Measurements from ENCODE around the gene HNRNPA2B1. TPM values are rescaled to one million over a fixed set of nuclear protein-coding genes. Genes with fewer than 3 reads are reported as not detected.

The HNRNPA2B1 gene
- total RNA-seq, 2 experiments from 2014 or later = 258 to 1,090 TPM

DNA sequence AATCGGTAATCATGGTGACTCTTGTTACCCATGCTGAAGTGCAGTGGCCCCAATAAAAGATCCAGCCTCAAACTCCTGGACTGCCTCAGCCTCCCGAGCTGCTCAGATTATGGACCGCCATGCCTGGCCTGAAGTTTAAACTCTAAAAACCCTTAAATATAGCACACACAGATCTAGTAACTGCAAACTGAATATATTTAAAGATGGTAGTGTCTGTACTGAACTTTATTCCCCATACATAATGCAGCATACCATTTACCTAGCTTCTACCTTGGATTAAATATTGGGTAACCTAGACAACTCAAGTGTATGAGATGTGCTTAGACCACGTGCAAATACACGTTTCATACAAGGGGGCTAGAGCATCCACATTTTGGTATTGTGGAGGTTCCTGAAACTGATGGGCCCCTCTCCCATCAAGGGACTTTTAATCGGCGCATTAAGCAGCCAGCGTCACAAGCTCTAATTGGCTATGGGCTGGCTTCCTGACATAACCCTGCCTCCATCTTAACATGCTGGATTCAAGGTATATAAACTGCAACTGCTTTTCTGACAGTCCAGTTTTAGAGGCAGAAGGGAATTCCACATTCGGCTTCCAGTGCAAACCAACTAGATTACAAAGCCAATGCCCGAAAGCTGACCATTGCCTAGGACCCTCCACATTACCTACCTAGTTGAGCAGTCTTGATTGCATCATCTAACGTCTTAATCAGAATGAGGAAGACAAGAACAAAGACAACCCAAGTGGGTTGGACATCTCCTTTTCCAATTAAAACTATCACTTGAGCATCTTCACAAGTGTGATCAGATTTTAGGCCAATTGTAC lies 13.0 kb downstream of the HNRNPA2B1 start:
- H4K20me1 ChIP-seq (ENCODE audit: insufficient read depth, low read length) = peaks cover 41% of the 10 kb centered on the region
- H3K36me3 ChIP-seq (ENCODE audit: insufficient read depth, low read length) = peaks cover 92% of the 10 kb centered on the region
- peaks cover 36% of the 10 kb centered on the region; the same call in 1 of the 2 replicates for H3K79me2 ChIP-seq (ENCODE audit: insufficient read depth, low read depth, low read length)
- CTCF ChIA-PET (ENCODE audit: unreplicated experiment) = no interaction called here
- intact Hi-C loops (cut with micrococcal nuclease; ENCODE audit: unreplicated experiment) = loop anchor here (5.0 kb wide), 1 partner anchor 295 kb away; no protein-coding TSS in a partner anchor
- H3K4me3 ChIP-seq (ENCODE audit: low read depth, low read length, poor library complexity, severe bottlenecking) = no peak overlapping the region
- no TSS peak for BruUV-seq (replicated peaks)
- POLR2A ChIA-PET = interaction anchor here (0.6 to 2.8 kb wide), 10 partner anchors 11 to 89 kb away, joined by 3 to 26 read pairs (median 4); partner anchors contain the start of genes CBX3, HNRNPA2B1 and NFE2L3
- H3K4me2 ChIP-seq (ENCODE audit: low read length) = no peak overlapping the region
- H3K27ac ChIP-seq (ENCODE audit: low read depth, low read length, poor library complexity, severe bottlenecking) = peak overlapping the region; percentile 60
- H2AFZ ChIP-seq (ENCODE audit: low read length) = no peak overlapping the region
- peaks cover 26% of the 10 kb centered on the region for H3K4me1 ChIP-seq (ENCODE audit: insufficient read depth, low read length, poor library complexity, severe bottlenecking)
- TF ChIP-seq EZH2phosphoT487 (IDR thresholded peaks at IDR 0.05; ENCODE audit: borderline replicate concordance, low read depth, low read length) = no peak
- TF ChIP-seq, protein P1, sequence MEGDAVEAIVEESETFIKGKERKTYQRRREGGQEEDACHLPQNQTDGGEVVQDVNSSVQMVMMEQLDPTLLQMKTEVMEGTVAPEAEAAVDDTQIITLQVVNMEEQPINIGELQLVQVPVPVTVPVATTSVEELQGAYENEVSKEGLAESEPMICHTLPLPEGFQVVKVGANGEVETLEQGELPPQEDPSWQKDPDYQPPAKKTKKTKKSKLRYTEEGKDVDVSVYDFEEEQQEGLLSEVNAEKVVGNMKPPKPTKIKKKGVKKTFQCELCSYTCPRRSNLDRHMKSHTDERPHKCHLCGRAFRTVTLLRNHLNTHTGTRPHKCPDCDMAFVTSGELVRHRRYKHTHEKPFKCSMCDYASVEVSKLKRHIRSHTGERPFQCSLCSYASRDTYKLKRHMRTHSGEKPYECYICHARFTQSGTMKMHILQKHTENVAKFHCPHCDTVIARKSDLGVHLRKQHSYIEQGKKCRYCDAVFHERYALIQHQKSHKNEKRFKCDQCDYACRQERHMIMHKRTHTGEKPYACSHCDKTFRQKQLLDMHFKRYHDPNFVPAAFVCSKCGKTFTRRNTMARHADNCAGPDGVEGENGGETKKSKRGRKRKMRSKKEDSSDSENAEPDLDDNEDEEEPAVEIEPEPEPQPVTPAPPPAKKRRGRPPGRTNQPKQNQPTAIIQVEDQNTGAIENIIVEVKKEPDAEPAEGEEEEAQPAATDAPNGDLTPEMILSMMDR (conservative IDR thresholded peaks at IDR 0.05; ENCODE audit: low read length) = no peak
- DNase-seq (ENCODE audit: low spot score) = peak; percentile 43
- no peaks in the 10 kb centered on the region for H3K9me2 ChIP-seq (ENCODE audit: insufficient read depth, low read length)
- H3K9me3 ChIP-seq (ENCODE audit: low read length) = no peaks in the 10 kb centered on the region

- Histone ChIP-seq H3K9me3 (ENCODE audit: low read length) (no peaks in the 10 kb centered on the region), H3K4me1 (ENCODE audit: insufficient read depth, low read length, poor library complexity, severe bottlenecking) (peaks cover 20% of the 10 kb centered on the region), H3K79me2 (ENCODE audit: insufficient read depth, low read depth, low read length) (peaks cover 26% of the 10 kb centered on the region; the same call in 1 of the 2 replicates), H3K9me2 (ENCODE audit: insufficient read depth, low read length) (no peaks in the 10 kb centered on the region), H3K4me3 (ENCODE audit: low read depth, low read length, poor library complexity, severe bottlenecking) (no peak overlapping the region), H3K4me2 (ENCODE audit: low read length) (no peak overlapping the region), H3K27ac (ENCODE audit: low read depth, low read length, poor library complexity, severe bottlenecking) (peak overlapping the region; percentile 60), H4K20me1 (ENCODE audit: insufficient read depth, low read length) (peaks cover 35% of the 10 kb centered on the region), H2AFZ (ENCODE audit: low read length) (no peak overlapping the region), H3K36me3 (ENCODE audit: insufficient read depth, low read length) (peaks cover 85% of the 10 kb centered on the region)
- DNase-seq (ENCODE audit: low spot score) = peak; percentile 25
- no TSS peak for BruUV-seq (replicated peaks)
- intact Hi-C loops (cut with micrococcal nuclease; ENCODE audit: unreplicated experiment) = loop anchor here (5.0 kb wide), 1 partner anchor 294 kb away; no protein-coding TSS in a partner anchor
- TF ChIP-seq EZH2phosphoT487 (IDR thresholded peaks at IDR 0.05; ENCODE audit: borderline replicate concordance, low read depth, low read length) = no peak
- TF ChIP-seq, protein P1 (conservative IDR thresholded peaks at IDR 0.05; ENCODE audit: low read length) = no peak
- ChIA-PET POLR2A (interaction anchor here (0.7 to 2.4 kb wide), 6 partner anchors 16 to 272 kb away, joined by 3 to 9 read pairs (median 4); partner anchors contain the start of genes CBX3 and NFE2L3), CTCF (ENCODE audit: unreplicated experiment) (no interaction called here)
Measured at GRCh38 chr7:26186364-26187311, 13.9 kb downstream of the HNRNPA2B1 start.

Data from OCI-LY7 (cell line).